GM12865 (cell line): Measurements from ENCODE around the gene EFCAB9.
"Not testable (repeated sequence)": the region's sequence is repeated elsewhere in the genome, so short reads cannot be mapped to it uniquely, and the experiment has no call there.

ENCODE experiments used
- DNase-seq: peaks from one replicate; pipeline ENCODE4 v3.0.0; 2010; ENCODE audit warnings: low read depth
- H3K4me3 ChIP-seq: 2 replicates; pipeline ENCODE4 v1.5.1; 2011; ENCODE audit warnings: mild to moderate bottlenecking, low read depth, low read length, control low read depth
- CTCF ChIP-seq: IDR thresholded peaks from 2 replicates; pipeline ENCODE4 v1.5.1; 2011; ENCODE audit warnings: low read length, control low read depth, low read depth, inconsistent platforms; ENCODE audit not compliant: insufficient read depth; ENCODE audit errors: missing control alignments

Gene EFCAB9

GRCh38 chr5:172188033-172188892 lies 5.7 kb upstream of the EFCAB9 start, which contains the start of gene STK10:
TSS of gene STK10 (minus strand) at chr5:172188224. CDS start at chr5:172188042, 182 bp downstream.
- H3K4me3 ChIP-seq, result peak within 1 kb of the TSS; percentile 92
- peak; percentile 87 for TF ChIP-seq CTCF
- DNase-seq, result peak; percentile 96

- DNase-seq, result no peak
- peak overlapping the region; percentile 92 for H3K4me3 ChIP-seq
- TF ChIP-seq CTCF, result no peak
Observed at GRCh38 chr5:172188893-172189692, 4.9 kb upstream of the EFCAB9 start.

GRCh38 chr5:172189693-172190296 lies 4.2 kb upstream of the EFCAB9 start:
- H3K4me3 ChIP-seq, result no peak overlapping the region
- DNase-seq, result no peak
- TF ChIP-seq CTCF, result no peak

GRCh38 chr5:172194985-172195774 lies 1.2 kb downstream of the EFCAB9 start:
- DNase-seq, result no peak
- no peak overlapping the region for H3K4me3 ChIP-seq
- TF ChIP-seq CTCF, result no peak

- DNase-seq, result not testable (repeated sequence)
Observed at GRCh38 chr5:172197775-172198174, 3.8 kb downstream of the EFCAB9 start.

GRCh38 chr5:172199446-172199845 lies 5.5 kb downstream of the EFCAB9 start:
- no peak overlapping the region for H3K4me3 ChIP-seq
- TF ChIP-seq CTCF, result no peak
- no peak for DNase-seq

More at GRCh38 chr5:172197775-172198174, 3.8 kb downstream of the EFCAB9 start:
- not testable (repeated sequence) for H3K4me3 ChIP-seq

- no peak for TF ChIP-seq CTCF
- no peak overlapping the region for H3K4me3 ChIP-seq
- DNase-seq, result no peak
Observed at GRCh38 chr5:172200476-172200875, 6.5 kb downstream of the EFCAB9 start.

- not testable (repeated sequence) for DNase-seq, H3K4me3 ChIP-seq
Observed at GRCh38 chr5:172205984-172206383, 12.0 kb downstream of the EFCAB9 start.
